Psoas muscle (tissue), 8 donors: Measurements from ENCODE around the gene INAFM1. TPM values are rescaled to one million over a fixed set of nuclear protein-coding genes. Genes with fewer than 3 reads are reported as not detected.

Experiments
- ATAC-seq, 4 donors: fragments of 200-7000 bp; cut with Tn5 transposase; one replicate each; pipeline ENCODE4 v1.9.1; 2020; ENCODE audit warnings: moderate library complexity in 3 of 4, mild to moderate bottlenecking in 2 of 4
- DNase-seq, 2 donors: peaks; one replicate each; pipeline ENCODE4 v3.0.0-alpha.2; 2020
- H3K27ac ChIP-seq: fragments of 200-600 bp; one replicate; pipeline ENCODE4 v1.8.0; 2022
- H3K27me3 ChIP-seq, 3 donors: fragments of 200-600 bp in 1 of 3; one replicate each; pipeline versions ENCODE4 v1.6.1 to v1.8.0; 2013 to 2022; ENCODE audit warnings: low read length in 2 of 3, mild to moderate bottlenecking in 2 of 3, moderate library complexity in 1 of 3; ENCODE audit not compliant: insufficient read depth in 3 of 3
- H3K36me3 ChIP-seq, 2 donors: fragments of 200-600 bp in 1 of 2; one replicate each; pipeline versions ENCODE4 v1.6.1 to v1.8.0; 2013 to 2022; ENCODE audit warnings: low read depth in 1 of 2, mild to moderate bottlenecking in 1 of 2, moderate library complexity in 1 of 2; ENCODE audit not compliant: insufficient read depth in 1 of 2
- H3K4me1 ChIP-seq: fragments of 200-600 bp; one replicate; pipeline ENCODE4 v1.8.0; 2022
- H3K4me3 ChIP-seq: fragments of 200-600 bp; one replicate; pipeline ENCODE4 v1.8.0; 2022; ENCODE audit warnings: mild to moderate bottlenecking
- H3K9me3 ChIP-seq: fragments of 200-600 bp; one replicate; pipeline ENCODE4 v1.8.0; 2022
- CTCF ChIP-seq: fragments of 200-600 bp; IDR thresholded peaks from one replicate; pipeline ENCODE4 v1.8.0; 2022; ENCODE audit warnings: antibody characterized with exemption
- WGBS, 3 donors: extraction: QIAGEN DNeasy Blood & Tissue Kit; methylation state at CpG; one replicate each; pipeline versions ENCODE4 v1.1.6 to v1.1.7; 2013; 5-methylcytosine and 5-hydroxymethylcytosine counted together
- intact Hi-C, 2 donors: fragments of 100-400 bp; cut with DNase I; formaldehyde crosslinking; loops; one replicate each; pipeline versions ENCODE4 v1.11.0 to v1.14.2; 2022
- polyA plus RNA-seq, 3 donors: library from polyadenylated mRNA; stranded (reverse); fragments of 200-250 nt; gene quantifications; one replicate each; pipeline ENCODE4 v1.2.3, GENCODE V29; 2013
- total RNA-seq, 4 donors: library from RNA; stranded (reverse); fragmentation: NEBNext Ultra II Directional in 2 of 4; extraction: Animal tissue kit (Norgen Biotek cat#: 25700) in 2 of 4; gene quantifications; one replicate each; pipeline versions ENCODE4 v1.2.1 to v1.2.4, GENCODE V29; 2021 to 2023
- donor health status: healthy with polysubstance abuse.
- donor health status: DM: no; HTN: no; CAD: no; lungs with moderate emphysema.
- donor health status: Bipolar disorder and iron deficiency.
- donor health status: healthy.
- donor health status: DM: yes; HTN: yes; CAD: no.
- donor health status: DM: no; HTN: no; CAD: no.
- donor health status: DM: no; HTN: no; CAD: no.
- donor health status: DM: yes; HTN: yes; CAD: no.

The INAFM1 gene
- total and polyA plus RNA-seq, 7 donors = 3.6 to 21.2 (median 14.0) TPM

DNA sequence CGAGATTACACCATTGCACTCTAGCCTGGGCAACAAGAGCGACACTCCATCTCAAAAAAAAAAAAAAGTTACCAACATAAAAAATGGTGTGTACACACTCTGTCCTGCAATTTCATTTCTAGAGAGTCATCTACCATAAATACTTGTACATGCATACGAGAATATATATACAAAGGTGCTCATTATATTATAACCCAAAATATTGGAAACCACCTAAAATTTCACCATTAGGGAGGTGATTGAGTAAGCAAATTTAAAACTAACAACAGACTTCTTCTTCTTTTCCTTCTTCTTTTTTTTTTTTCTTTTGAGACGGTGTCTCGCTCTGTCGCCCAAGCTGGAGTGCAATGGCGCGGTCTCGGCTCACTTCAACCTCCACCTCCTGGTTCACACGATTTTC, 27.6 kb downstream of the INAFM1 start:
- no peaks in the 10 kb centered on the region for H3K4me1 ChIP-seq
- intact Hi-C loops = loop anchor here in 1 of 2 donors (10.0 kb wide), 1 partner anchor 83 kb away; no protein-coding TSS in a partner anchor
- H3K27me3 ChIP-seq = peaks cover 0 to 4% (median 0%) of the 10 kb centered on the region in 3 donors
- H3K4me3 ChIP-seq = no peak overlapping the region
- no peak for DNase-seq
- no peak for TF ChIP-seq CTCF
- H3K27ac ChIP-seq = no peak overlapping the region
- no peaks in the 10 kb centered on the region for H3K36me3 ChIP-seq
- 90 to 95% (median 94%) methylated on average over 10 of the region's 10 CpGs for WGBS, 3 donors
- no peaks in the 10 kb centered on the region for H3K9me3 ChIP-seq
- no peak for ATAC-seq

GRCh38 chr19:47303966-47304365, 29.3 kb downstream of the INAFM1 start:
- Histone ChIP-seq H3K36me3 (no peaks in the 10 kb centered on the region), H3K4me1 (no peaks in the 10 kb centered on the region), H3K27ac (no peak overlapping the region), H3K27me3 (peaks cover 0 to 4% (median 0%) of the 10 kb centered on the region in 3 donors), H3K4me3 (no peak overlapping the region), H3K9me3 (no peaks in the 10 kb centered on the region)
- WGBS, 3 donors = 84 to 88% (median 86%) methylated on average over 6 of the region's 6 CpGs
- no peak for ATAC-seq
- intact Hi-C loops = loop anchor here in 1 of 2 donors (10.0 kb wide), 1 partner anchor 81 kb away; no protein-coding TSS in a partner anchor
- DNase-seq = no peak
- TF ChIP-seq CTCF = no peak

DNA sequence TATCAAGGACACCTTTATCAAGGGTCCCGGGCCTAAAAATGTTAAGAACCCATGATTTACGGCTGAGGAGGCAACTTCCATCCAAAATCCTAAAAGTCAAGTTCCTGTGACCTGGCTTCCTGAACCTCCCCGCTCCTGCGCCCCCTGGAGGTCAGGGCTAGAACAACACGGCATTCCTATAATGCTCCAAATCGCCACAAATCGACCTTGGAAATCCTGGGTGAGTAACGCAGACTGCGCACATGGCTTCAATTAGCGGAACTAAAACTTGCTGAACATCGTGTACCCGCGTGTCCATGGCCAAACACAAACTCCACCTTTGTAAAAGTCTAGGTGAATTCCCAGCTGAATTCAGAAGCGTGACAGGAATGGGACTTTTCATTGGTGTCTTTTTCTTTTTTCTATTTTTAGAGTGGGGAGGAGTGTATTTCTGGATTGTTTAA, 30.6 kb downstream of the INAFM1 start:
- WGBS, 3 donors = 3 to 6% (median 5%) methylated on average over 14 of the region's 14 CpGs
- peak; percentile 76 to 78 for DNase-seq
- Histone ChIP-seq H3K27ac (no peak overlapping the region), H3K9me3 (no peaks in the 10 kb centered on the region), H3K4me3 (no peak overlapping the region), H3K36me3 (no peaks in the 10 kb centered on the region), H3K4me1 (no peaks in the 10 kb centered on the region), H3K27me3 (peaks cover 0 to 8% (median 0%) of the 10 kb centered on the region in 3 donors)
- TF ChIP-seq CTCF = peak; percentile 87
- intact Hi-C loops = loop anchor here in 1 of 2 donors (10.0 kb wide), 1 partner anchor 79 kb away; no protein-coding TSS in a partner anchor
- peak in 3 of 4 donors; percentile 67 to 80 (median 72) for ATAC-seq

DNA sequence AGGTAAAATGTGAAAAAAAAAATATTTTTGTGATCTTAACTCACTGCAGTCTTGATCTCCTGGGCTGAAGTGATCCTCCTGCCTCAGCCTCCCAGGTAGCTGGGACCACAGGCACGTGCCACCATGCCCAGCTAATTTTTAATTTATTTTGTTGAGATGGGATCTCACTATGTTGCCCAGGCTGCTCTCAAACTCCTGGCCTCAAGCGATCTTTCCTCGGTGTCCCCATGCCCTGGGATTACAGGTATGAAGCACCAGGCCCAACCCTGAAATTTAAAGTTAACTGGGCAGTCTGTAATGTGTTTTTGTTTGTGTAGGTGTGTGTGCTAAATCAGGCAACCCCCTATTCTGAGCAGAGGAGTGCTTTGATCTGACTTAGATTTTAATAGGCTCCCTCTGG, 31.6 kb downstream of the INAFM1 start:
- Histone ChIP-seq H3K27me3 (peaks cover 0 to 13% (median 0%) of the 10 kb centered on the region in 3 donors), H3K4me3 (no peak overlapping the region), H3K9me3 (no peaks in the 10 kb centered on the region), H3K4me1 (no peaks in the 10 kb centered on the region), H3K36me3 (no peaks in the 10 kb centered on the region), H3K27ac (no peak overlapping the region)
- WGBS, 3 donors = 92 to 96% (median 93%) methylated on average over 3 of the region's 3 CpGs
- no peak for TF ChIP-seq CTCF
- intact Hi-C loops = loop anchor here in 1 of 2 donors (10.0 kb wide), 1 partner anchor 78 kb away; no protein-coding TSS in a partner anchor
- DNase-seq (no peak), ATAC-seq (no peak)

DNA sequence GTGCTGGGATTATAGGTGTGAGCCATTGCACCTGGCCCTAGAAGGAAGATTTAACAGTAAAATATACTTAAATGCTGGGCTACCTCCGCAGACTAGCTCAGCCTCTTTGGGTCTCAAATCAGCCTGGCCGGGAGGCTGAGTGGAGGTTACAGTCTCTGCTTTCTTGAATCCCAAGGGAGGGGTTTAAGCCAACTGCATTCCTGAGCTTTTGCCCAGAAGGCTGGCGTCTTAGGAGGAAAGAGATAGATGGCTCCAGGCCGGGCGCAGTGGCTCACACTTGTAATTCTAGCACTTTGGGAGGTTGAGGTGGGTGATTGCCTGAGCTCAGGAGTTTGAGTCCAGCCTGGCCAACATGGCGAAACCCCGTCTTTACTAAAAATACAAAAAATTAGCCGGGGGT, 34.4 kb downstream of the INAFM1 start:
- no peak for TF ChIP-seq CTCF
- no peak for ATAC-seq
- no peaks in the 10 kb centered on the region for H3K4me1 ChIP-seq
- no peak overlapping the region for H3K4me3 ChIP-seq
- no peak overlapping the region for H3K27ac ChIP-seq
- intact Hi-C loops = loop anchor here in 1 of 2 donors (10.0 kb wide), 1 partner anchor 76 kb away; no protein-coding TSS in a partner anchor
- H3K9me3 ChIP-seq = no peaks in the 10 kb centered on the region
- WGBS, 3 donors = 32 to 46% (median 45%) methylated on average over 8 of the region's 8 CpGs
- DNase-seq = no peak
- H3K27me3 ChIP-seq = peaks cover 0 to 31% (median 0%) of the 10 kb centered on the region in 3 donors
- H3K36me3 ChIP-seq = no peaks in the 10 kb centered on the region
